GM21367 (cell line): ENCODE results near the gene CCN2.
"Not testable (repeated sequence)": the region's sequence is repeated elsewhere in the genome, so short reads cannot be mapped to it uniquely, and the experiment has no call there.

Source experiments
- ATAC-seq: cut with Tn5 transposase; IDR thresholded peaks from one replicate; pipeline ENCODE4 v1.9.1; 2021; ENCODE audit not compliant: unreplicated experiment

CCN2 gene

DNA sequence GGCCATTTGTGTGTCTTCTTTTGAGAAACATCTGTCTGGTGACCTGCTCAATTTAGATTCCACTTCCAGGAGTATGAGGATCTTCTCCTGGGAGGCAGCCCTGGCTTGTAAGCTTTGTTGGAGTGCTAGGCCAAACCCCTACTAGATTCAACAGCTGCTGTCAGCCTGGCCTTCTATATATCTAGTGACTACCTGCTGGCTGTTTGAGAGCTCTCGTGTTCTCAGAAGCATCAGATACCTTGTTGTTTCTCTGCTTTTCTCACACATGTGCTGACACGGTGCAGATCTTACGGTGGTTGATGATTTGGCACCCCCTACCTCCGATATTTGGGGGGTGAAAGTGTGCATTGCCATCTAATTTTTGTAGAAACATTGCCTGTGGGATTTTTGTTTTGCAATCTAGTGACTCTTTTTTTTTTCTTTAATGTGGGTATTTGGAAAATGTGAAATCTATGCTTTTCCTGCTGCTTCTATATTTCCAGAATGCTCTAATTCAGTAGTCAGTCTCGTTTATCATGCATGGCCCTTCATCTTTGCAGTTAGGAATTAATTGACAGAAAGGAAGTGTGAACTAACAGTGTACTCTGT lies 4.7 kb downstream of the CCN2 start:
- ATAC-seq: no peak

DNA sequence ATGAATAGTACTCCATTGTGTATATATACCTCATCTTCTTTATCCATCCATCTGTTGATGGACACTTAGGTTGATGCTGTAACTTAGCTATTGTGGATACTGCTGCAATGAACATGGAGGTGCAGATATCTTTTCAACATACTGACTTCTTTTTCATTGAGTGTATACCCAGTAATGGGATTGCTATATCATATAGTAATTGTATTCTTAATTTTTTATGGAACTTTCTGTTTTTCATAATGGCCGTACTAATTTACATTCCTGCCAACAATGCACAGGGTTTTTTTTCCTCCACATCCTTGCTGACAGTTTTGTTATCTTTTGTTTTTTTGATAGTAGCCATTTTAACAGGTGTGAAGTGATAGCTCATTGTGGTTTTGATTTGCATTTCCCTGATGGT lies 5.2 kb downstream of the CCN2 start:
- ATAC-seq: no peak

DNA sequence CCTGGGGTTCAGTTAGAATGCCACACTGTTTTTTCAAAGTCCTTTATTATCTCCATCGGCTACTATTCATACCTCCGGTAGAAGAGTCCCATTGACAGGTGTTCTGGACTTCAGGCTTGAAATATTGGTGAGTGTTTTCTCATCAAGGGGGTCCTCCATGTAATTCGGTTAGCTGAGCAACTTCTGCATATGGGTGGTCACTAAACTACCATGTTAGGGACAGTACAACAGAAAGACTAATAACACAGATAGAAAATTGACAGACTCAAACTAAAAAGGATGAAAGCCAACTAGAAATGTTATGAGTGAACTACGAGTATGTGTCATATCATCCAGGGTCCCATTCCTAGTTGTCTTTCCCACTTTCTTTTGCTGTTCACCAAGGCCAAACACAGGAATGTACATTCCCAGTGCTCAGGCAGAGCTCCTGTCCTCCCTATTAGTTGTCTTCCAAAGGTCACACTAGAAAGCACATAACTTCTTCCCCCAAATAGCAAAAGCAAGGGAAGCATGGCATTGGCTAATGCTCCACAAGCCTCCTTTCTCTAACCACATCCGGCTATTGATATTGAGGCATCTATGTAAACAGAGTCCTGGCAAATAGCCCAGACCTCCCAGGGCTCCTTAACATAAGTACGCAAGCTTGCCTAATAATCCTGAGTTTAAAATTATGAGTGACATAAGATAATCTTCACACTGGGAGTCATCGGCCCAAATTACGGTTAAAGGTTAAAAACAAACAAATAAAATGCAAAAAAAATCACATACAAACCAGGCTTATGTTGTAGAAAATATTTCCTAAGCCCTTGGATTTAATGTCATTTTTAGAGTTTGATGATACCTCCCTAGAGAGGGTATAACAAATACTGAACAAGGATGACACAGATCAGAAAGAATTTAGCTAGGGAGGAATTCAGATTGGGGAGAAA lies 13.2 kb downstream of the CCN2 start:
- no peak for ATAC-seq

DNA sequence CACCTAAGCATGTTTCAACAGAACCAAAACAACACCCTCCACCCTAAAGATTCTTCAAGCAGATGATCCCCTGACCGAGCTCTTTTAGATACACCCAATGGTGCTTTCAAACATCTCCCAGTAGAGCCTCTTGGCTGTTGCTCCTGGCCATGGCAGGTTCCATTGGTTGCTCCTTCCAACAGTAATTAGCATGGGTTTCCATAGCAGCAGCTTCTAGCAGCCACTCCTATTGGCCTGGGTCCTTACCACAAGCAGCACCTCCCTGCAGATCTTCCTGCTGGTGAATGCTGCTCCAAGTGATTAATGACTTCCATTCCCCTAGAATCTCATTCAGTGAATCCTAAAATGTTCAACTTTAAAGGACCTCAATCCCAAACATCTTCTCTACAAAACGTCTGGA lies 13.9 kb downstream of the CCN2 start:
- ATAC-seq: no peak

DNA sequence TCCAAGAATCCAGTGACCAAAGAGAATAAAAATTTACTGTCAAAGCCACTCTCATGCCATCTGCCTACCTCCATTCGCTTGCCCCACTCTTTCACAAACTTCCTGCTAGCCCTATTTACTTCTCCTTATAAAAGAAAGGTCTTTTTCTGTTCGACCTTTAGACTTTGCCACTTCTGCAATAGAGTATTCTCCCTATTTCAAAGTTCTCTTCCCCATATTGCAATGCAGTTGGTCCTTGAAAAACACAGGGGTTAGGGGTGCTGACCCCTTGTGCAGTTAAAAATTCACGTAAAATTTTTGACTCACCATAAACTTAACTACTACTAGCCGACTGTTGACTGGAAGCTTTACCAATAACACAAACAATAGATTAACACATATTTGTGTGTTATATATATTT lies 15.0 kb downstream of the CCN2 start:
- ATAC-seq: no peak

DNA sequence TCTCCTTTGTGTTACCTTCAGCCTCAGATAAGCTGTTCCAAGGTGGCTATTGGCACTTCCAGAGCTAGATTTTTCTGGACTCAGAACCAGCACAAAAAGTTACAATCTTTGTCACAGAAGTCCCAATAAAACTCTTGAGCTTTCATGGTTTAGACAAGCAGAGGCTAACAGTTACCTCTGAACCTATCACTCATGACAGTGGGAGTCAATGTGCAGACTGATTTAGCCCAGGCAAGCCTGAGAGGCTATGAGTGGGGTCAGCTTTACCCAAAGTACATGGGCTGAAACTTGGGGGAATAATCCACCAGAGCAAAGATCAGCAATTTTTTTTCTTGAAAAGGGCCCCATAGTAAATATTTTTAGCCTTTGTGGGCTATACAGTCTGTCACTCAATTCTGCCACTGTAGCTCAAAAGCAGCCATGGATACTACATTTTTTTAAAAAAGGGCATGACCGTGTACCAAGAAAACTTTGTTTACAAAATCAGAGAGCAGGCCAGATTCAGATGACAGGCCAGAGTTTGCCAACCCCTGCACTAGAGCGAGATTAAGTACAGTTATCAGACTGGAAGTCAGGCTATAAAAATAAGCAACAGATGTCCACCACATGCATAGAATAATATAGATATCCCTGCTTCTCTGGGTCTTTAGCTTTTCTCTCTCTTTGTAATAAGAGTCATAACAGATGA lies 20.0 kb downstream of the CCN2 start:
- no peak for ATAC-seq

DNA sequence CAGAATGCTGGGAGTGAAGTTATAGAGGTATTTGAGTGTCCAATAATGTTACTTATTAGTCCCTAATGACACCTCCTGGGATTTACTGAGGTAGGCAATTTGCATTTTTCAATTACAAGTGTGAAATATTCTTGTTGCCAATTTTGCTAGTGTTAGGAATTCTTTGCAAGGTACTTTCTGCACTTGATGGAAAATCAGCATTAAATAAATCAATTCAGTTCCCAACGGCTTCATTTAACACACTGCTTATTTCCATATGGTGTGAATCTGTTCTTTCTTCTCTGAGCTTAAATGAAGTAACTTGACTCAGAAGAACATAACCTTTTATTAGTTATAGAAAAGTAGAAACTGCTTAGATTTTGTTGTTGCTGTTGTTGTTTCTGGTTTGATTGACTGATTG lies 21.2 kb downstream of the CCN2 start:
- ATAC-seq: no peak

DNA sequence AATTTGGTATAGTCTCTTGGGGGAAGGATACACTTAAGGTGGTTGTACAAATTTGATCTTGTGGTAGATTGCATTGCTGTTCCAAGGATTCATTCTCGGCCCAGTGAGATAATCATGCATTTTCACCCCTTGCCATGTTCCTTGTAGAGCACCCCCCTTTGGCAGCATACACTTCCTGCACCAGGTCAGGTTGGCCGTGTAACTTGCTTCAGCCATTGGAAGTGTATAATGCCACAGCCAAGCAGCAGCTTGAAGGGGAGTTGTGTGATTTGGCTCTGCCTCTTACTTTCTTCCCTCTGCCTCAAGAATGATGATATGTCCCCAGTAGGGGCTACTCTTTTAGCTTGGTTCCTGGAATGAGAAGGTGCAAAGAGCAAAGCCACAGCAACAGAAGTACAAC lies 21.9 kb downstream of the CCN2 start:
- no peak for ATAC-seq

DNA sequence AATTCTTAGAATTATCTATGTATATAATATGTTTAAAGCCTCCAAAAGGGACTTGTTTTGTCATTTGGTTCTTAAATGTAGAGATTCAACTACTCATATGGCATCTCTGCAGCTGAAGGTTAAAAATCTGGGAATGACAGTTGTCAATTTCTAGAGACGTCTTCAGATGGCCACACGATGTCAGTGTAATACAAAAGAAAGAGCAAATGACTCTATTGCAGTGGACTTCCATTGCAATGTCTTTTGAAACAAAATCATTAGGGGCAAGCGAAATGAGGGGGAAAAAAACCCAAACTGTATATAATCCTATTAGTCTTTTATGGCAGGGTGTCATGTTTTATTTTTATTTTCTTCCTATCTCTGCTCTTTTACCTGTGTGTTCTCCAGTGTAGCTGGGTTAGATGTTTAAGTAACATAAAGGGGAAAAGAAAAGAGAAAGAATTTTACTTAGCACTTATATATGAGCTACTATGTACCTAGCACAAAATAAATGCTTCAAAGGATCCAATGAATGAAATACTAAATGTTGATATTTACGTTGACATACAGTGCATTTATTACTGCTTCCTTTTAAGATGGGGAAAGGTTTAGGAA lies 26.2 kb downstream of the CCN2 start:
- ATAC-seq: no peak

DNA sequence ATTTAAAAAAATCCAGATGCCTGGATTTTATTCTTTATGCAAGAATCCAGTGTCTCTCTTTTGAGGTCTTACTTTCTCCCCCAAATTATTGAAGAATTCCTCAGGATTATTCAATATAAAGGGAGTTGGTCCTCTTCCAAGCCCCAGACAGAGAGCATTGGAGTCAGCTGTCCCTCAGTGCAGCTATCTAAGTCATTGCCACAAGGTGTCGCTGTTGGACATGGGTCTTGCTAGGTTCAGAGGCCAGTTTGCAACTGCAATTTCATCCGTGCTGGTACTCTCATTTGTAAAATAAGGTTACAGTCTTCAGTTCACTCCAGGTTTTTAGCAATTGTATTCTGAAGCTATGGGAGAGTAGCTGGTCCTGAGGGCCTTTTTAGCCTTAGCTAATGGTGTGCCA lies 27.8 kb downstream of the CCN2 start:
- ATAC-seq: peak; percentile 65

DNA sequence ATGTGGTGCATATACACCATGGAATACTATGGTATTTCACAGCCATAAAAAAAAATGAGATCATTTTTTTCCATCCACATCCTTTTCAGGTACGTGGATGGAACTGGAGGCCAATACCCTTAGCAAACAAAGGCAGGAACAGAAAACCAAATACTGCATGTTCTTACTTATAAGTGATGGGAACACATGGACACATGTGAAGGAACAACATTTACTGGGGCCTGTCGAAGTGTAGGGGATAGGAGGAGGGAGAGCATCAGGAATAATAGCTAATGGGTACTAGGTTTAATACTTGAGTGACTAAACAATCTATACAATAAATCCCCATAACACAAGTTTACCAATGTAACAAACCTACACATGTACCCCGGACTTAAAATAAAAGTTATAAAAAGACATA lies 30.5 kb downstream of the CCN2 start:
- ATAC-seq: no peak

DNA sequence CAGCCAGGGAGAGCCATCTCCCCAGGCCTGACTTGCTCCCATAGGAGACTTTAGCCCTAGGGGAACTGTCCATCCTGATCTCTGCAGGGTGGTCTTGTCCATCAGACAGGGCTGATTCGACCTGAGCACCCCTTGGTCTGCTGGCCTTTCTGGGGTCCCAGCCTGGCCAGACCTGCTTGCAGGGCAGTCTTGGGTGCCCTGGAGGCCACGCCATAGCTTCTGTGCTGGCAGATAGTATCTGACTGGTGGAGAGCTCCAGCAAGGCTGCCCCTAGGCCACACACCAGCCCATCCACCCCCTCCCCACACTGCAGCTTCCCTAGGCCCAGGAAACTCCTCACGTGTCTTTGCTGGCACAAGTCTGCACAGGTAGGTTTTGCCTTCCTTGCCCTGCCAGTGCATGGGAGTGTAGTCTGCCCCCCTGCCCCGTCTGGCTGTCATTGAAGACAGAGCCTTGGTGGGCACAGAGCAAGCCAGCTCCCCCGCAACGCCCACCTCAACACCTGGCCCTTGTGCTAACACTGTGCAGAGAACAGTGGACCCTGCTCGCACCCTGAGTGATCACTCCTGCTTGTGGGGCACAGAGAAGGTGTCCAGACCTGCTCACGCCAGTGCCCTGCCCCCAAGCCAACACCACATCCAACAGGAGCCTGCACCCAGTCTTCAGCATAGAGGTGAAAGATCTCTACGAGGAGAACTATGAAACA lies 32.4 kb downstream of the CCN2 start:
- ATAC-seq: no peak

DNA sequence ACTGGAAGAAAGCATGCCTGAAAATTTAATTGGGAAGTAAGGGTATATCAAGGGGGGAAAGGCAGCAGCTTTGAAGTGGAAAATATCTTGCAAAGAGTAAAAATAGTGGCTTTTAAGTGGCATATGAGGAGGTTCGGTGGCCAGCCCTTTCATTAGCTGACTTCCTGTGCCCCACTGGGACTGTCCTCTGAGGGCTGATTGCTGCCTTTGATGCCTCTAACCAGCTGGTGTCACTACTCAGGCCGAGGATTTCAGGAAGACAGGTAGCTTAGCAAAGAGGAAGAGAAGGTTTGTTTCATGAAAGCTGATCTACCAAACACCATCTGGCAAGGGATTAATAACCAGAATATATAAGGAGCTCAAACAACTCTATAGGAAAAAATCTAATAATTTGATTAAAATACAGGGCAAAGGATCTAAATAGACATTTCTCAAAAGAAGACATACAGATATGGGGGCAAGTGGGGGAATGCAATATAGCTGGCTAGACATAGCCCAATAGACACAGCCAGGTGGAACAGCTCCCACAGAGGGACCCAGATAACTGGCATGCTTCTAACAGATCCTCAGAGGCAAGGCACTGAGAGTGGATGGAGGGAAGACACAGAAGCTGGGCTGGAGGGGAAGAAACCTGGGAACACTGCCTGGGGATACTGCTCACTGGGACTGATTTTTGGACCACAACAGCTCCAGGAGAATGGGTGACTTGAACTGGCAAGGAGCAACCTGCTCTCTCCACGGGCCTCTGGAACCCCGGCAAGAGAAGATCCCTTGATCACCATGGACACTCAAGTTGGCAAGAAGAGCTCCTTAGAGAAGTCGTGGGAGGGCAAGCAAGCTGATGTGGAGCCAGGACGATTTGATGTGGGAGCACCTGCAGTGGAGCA lies 33.2 kb downstream of the CCN2 start:
- no peak for ATAC-seq

DNA sequence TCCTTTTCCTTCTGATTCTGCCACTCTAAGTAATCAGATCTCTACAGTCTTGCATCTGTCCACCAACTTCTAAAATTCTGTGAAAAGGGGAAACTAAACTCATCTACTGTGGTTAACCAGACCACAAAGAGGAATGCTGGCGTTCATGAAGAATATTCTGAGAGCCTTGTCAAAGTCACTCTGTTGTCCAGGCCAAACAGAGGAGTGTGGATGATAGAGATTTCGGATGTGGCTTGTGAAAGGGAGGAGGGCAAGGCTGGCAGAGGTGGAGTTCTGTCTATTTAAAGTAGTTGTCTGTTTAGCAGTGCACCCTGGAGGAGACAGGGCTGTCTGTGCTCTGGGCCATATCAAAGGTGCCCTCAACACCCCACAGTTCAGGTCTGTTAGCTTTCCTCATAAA lies 33.9 kb downstream of the CCN2 start:
- no peak for ATAC-seq

DNA sequence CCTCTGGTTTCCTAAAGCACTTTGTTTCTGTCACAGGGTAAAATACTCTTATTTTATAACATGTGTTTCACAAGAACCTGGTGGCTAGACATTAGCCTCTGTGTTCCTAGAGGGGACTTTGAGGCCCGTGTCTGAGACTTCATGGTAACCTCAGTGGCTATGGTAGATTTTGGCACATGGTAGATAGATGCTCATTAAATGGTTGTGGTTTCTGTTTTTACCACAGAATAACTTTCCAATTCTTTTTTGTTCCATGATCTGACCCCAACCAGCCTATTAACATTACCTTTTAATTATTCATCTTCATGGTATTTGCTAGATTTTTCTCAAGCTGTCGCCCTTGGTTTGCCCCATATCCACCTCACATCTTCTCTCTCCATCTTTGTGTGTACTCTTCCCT lies 34.3 kb downstream of the CCN2 start:
- ATAC-seq: no peak

DNA sequence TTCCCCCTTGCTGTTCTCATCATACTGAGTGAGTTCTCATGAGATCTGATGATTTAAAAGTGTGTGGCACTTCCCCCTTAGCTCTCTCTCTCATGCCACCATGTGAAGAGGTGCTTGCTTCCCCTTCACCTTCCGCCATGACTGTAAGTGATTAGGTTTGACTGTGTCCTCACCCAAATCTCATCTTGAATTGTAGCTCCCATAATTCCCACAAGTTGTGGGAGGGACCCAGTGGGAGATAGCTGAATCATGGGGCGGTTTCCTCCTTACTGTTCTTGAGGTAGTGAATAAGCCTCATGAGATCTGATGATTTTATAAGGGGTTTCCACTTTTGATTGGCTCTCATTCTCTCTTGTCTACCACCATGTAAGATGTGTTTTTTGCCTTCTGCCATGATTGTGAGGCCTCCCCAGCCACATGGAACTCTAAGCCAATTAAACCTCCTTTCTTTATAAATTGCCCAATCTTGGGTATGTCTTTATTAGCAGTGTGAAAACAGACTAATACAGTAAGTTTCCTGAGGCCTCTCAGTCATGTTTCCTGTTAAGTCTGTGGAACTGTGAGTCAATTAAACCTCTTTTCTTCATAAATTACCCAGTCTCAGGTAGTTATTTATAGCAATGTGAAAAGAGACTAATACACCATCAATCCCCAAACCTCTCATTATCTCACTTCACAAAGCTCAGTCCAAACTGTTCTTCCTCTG lies 34.9 kb downstream of the CCN2 start:
- not testable (repeated sequence) for ATAC-seq

DNA sequence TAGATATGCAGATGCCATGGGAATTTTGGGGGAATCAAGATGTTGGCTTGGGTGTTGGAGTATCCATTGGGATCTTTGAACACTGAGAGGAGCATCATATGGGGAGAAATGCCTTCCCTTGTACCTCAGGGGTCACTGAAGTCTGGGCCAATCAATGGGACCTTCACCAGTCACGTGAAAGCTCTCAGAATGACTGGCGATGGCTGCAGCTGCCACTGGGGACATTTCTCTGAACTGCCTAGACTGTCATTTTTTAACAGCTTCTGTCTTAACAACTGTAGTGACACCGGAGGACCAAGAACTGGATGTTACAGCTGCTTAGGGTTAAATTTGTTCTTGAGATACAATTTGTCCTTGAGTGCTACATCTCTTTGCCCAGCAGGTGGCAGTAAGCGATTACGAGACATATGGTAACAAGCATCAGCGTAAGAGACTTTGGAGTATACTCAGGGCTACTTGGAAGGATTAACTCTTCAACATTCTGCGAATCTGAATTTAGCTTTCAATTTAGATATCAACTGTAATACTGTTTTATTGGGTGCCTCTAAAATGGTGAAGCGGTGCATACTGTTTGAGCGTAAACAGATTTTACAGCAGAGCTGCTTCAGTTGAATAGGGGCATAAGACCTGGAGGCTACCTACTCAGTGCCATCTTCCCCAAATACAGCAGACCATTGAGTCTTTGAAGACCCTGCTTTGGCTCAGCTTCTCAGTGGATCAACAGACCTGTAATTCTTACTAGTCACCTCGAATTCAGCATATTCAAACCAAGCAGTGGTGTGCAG lies 36.0 kb downstream of the CCN2 start:
- ATAC-seq: peak; percentile 85

DNA sequence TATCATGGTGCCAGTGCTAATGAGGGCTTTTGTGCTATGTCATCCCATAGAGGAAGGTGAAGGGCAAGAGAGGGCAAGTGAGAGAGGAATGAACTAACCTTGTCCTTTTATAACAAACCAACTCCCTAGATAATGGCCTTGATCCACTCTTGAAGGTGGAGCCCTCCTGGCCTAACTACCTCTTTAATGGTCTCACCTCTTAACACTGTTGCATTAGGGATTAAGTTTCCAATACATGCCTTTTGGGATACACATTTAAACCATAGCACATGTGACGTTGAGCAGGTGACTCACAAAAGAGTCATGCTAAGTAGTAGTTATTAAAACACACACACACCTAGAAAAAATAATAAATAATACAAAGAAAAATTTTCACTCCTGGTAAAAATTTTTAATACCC lies 36.9 kb downstream of the CCN2 start:
- no peak for ATAC-seq

DNA sequence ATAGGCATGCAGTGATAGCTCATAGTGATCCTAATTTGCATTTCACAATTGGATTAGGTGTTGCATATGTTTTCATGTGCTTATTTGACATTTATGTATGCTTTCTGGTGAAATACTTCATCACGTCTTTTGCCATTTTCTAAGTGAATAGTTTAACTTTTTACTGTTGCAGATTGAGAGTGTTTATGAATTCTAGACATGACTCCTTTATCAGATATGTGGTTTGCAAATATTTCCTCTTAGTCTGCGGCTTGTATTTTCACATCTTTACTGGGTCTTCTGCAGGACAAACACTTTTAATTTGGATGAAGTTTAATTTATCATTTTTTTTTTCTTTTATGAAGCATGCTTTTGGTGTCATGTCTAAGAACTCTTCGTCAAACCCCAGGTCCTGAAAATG lies 39.2 kb downstream of the CCN2 start:
- no peak for ATAC-seq
